Activated T-helper 17 cell treated with anti-CD3 and anti-CD28 coated beads, Interleukin-2, amount 50 U/mL, for 72 hours (primary cell): ENCODE results near the gene PLXNB2. TPM values are rescaled to one million over a fixed set of nuclear protein-coding genes. Genes with fewer than 3 reads are reported as not detected.

Experiments used
- ATAC-seq: fragments of 150-1000 bp; cut with Tn5 transposase; replicated peaks from 2 replicates; pipeline ENCODE4 v1.10.0; 2021; ENCODE audit warnings: mild to moderate bottlenecking, moderate library complexity
- H3K27ac Mint-ChIP-seq: one replicate; pipeline ENCODE4 v1.8.0; 2022; ENCODE audit warnings: mixed read lengths
- H3K27me3 Mint-ChIP-seq: one replicate; pipeline ENCODE4 v1.8.0; 2022; ENCODE audit warnings: mixed read lengths
- H3K36me3 Mint-ChIP-seq: one replicate; pipeline ENCODE4 v1.8.0; 2022; ENCODE audit warnings: low read depth, mild to moderate bottlenecking, mixed read lengths
- H3K4me1 Mint-ChIP-seq: one replicate; pipeline ENCODE4 v1.8.0; 2022; ENCODE audit warnings: mixed read lengths
- H3K4me3 Mint-ChIP-seq: one replicate; pipeline ENCODE4 v1.8.0; 2022; ENCODE audit warnings: mild to moderate bottlenecking, mixed read lengths
- H3K9me3 Mint-ChIP-seq: one replicate; pipeline ENCODE4 v1.8.0; 2022; ENCODE audit warnings: mixed read lengths
- total RNA-seq, 2 donors: library from RNA; stranded (reverse); gene quantifications; one replicate each; pipeline ENCODE4 v1.2.3, GENCODE V29; 2022

Gene PLXNB2
- total RNA-seq, 2 donors from 2014 or later: 29.1 to 30.4 TPM

DNA sequence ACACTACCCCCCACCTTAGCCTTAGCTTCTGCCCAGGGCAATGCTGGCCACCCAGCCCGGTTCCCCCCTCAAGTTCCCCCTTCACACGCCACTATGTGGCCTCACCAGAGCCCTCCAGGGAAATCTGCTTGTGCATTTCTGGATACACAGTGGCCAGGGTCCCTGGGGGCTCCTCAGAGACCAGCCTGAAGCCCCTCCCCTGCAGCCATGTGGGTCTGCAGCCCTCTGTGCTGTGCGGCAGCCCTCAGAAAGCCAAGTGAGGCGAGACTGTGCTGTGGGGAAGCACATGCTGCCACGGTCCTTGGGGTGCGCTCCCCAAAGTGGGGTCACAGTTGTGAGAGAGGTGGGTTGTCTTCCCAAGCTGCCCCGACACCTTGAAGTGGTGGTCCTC is 2.1 kb upstream of the PLXNB2 start:
- H3K27me3 Mint-ChIP-seq: peaks cover 6% of the 10 kb centered on the region
- H3K4me3 Mint-ChIP-seq: no peak overlapping the region
- ATAC-seq: no peak
- H3K9me3 Mint-ChIP-seq: no peaks in the 10 kb centered on the region
- no peak overlapping the region for H3K27ac Mint-ChIP-seq
- H3K36me3 Mint-ChIP-seq: no peaks in the 10 kb centered on the region
- peaks cover 10% of the 10 kb centered on the region for H3K4me1 Mint-ChIP-seq

GRCh38 chr22:50308986-50309600 is 1.6 kb upstream of the PLXNB2 start:
- Mint-ChIP-seq H3K4me3 (peak overlapping the region; percentile 21), H3K36me3 (no peaks in the 10 kb centered on the region), H3K27me3 (peaks cover 6% of the 10 kb centered on the region), H3K9me3 (no peaks in the 10 kb centered on the region), H3K4me1 (peaks cover 5% of the 10 kb centered on the region), H3K27ac (peak overlapping the region; percentile 42)
- no peak for ATAC-seq

DNA sequence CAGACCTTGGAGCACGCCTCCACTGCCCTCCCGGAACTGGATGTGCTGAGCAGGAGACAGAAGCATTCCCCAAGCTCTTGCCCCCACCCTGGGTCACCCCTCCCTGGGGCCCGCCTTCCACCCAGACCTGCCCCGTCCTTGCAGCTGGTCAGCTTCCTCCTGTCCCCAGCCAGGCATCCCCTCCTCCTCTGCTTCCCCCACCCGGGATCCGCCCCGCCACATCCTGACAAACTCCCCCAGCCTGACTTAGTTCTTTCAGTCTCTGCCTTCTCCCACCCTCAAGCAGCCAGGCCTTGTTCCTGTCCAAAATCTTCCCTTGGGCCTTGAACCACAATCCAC is 1.1 kb upstream of the PLXNB2 start:
- no peak for ATAC-seq
- peak overlapping the region; percentile 42 for H3K27ac Mint-ChIP-seq
- peak overlapping the region; percentile 21 for H3K4me3 Mint-ChIP-seq
- peaks cover 6% of the 10 kb centered on the region for H3K27me3 Mint-ChIP-seq
- H3K9me3 Mint-ChIP-seq: no peaks in the 10 kb centered on the region
- peaks cover 5% of the 10 kb centered on the region for H3K4me1 Mint-ChIP-seq
- H3K36me3 Mint-ChIP-seq: no peaks in the 10 kb centered on the region

DNA sequence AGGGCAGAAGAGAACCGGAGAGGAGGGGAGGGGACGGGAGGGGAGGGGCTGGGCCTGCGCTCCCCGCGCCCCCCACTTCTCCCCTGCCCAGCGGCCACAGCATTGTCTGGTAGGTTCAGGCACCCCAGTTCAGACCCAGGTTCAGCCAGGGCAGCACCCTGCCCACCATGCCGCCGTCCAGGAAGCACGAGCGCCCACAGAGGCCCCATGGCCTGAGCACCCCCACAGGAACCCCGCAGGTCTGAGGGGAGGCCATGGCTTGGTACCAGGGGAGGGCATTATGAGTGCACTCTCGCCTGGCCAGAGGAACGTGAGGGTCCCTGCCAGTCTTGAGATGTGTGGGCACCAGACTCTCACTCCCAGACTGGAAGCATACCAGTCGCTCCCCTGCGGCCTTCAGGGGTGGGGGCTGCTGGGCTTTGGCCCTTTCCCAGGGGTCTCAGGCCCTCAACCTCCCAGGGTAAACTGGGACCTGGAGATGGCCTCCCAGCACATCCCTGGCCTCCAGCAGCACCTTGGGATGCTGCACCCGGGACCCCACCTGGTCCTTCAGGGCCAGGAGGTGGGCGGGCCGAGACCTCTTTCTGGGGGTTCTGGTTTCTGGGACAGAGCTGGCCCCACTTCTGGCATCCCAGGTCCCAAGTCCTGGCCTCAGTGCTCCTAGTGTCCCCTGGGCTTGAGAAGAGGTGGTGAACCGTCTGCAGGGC is 597 bp upstream of the PLXNB2 start:
- Mint-ChIP-seq H3K4me3 (no peak overlapping the region), H3K4me1 (peaks cover 5% of the 10 kb centered on the region), H3K9me3 (no peaks in the 10 kb centered on the region), H3K36me3 (no peaks in the 10 kb centered on the region), H3K27me3 (peaks cover 6% of the 10 kb centered on the region), H3K27ac (no peak overlapping the region)
- ATAC-seq: no peak

- H3K4me3 Mint-ChIP-seq: peak overlapping the region; percentile 75
- no peaks in the 10 kb centered on the region for H3K9me3 Mint-ChIP-seq
- peak; percentile 62 for ATAC-seq
- peaks cover 5% of the 10 kb centered on the region for H3K4me1 Mint-ChIP-seq
- peaks cover 6% of the 10 kb centered on the region for H3K27me3 Mint-ChIP-seq
- peak overlapping the region; percentile 73 for H3K27ac Mint-ChIP-seq
- no peaks in the 10 kb centered on the region for H3K36me3 Mint-ChIP-seq
Observed at GRCh38 chr22:50305923-50306566, 1.4 kb downstream of the PLXNB2 start.

GRCh38 chr22:50305393-50305922 is 2.0 kb downstream of the PLXNB2 start:
- peak; percentile 5 for ATAC-seq
- H3K27ac Mint-ChIP-seq: peak overlapping the region; percentile 73
- no peaks in the 10 kb centered on the region for H3K9me3 Mint-ChIP-seq
- H3K4me3 Mint-ChIP-seq: peak overlapping the region; percentile 75
- peaks cover 5% of the 10 kb centered on the region for H3K4me1 Mint-ChIP-seq
- H3K36me3 Mint-ChIP-seq: no peaks in the 10 kb centered on the region
- H3K27me3 Mint-ChIP-seq: peaks cover 6% of the 10 kb centered on the region

DNA sequence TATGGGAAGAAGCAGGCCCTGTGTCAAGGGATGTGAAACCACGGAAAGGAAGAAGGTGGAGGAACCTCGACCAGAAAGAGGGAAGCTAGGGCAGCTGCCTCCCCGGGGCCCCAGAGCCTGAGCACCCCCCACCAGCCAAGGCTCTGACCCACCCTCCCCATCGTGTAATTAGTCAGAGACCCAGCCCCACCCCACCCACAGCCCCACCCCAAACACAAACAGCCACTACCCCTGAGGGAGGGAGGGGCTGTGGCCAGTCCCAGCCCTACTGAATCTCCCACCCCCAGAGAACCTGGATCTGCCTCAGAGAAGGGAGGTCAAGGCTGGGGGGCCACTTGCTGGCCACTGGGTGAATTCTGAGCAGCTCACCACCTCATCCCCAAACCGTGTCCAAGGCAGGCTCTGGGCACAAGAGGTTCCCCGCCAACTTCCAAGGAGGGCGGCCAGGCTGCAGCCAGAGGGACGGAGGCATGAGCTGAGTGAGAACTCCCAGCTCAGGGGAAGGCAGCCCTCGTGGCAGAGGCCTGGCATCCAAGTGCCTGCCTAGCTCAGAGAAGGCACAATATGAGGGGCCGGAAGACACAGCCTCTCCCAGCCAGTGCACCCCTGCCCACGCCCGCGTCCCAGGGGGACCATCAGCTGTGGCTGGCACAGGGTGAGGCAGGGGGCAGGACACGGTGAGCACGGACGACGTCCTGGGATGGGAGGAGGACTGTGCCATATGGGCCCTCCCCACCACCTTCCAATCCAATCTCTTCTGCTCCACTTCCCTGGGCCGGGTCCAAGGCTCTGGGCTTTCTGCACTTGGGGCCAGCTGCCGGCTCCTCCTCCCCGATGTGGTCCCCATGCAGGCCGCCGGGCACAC is 2.7 kb downstream of the PLXNB2 start:
- no peak overlapping the region for H3K4me3 Mint-ChIP-seq
- H3K27ac Mint-ChIP-seq: no peak overlapping the region
- H3K9me3 Mint-ChIP-seq: no peaks in the 10 kb centered on the region
- H3K36me3 Mint-ChIP-seq: no peaks in the 10 kb centered on the region
- H3K4me1 Mint-ChIP-seq: peaks cover 5% of the 10 kb centered on the region
- peaks cover 6% of the 10 kb centered on the region for H3K27me3 Mint-ChIP-seq
- ATAC-seq: no peak

GRCh38 chr22:50303848-50304527 is 3.5 kb downstream of the PLXNB2 start:
- Mint-ChIP-seq H3K27me3 (peaks cover 6% of the 10 kb centered on the region), H3K4me1 (peaks cover 5% of the 10 kb centered on the region), H3K9me3 (no peaks in the 10 kb centered on the region), H3K27ac (no peak overlapping the region), H3K36me3 (no peaks in the 10 kb centered on the region), H3K4me3 (no peak overlapping the region)
- ATAC-seq: no peak

GRCh38 chr22:50303515-50303847 is 4.0 kb downstream of the PLXNB2 start:
- H3K4me1 Mint-ChIP-seq: peaks cover 5% of the 10 kb centered on the region
- H3K27ac Mint-ChIP-seq: no peak overlapping the region
- no peaks in the 10 kb centered on the region for H3K36me3 Mint-ChIP-seq
- no peaks in the 10 kb centered on the region for H3K9me3 Mint-ChIP-seq
- H3K27me3 Mint-ChIP-seq: peaks cover 6% of the 10 kb centered on the region
- H3K4me3 Mint-ChIP-seq: no peak overlapping the region
- no peak for ATAC-seq

- Mint-ChIP-seq H3K4me1 (peaks cover 5% of the 10 kb centered on the region), H3K27me3 (peaks cover 8% of the 10 kb centered on the region), H3K27ac (no peak overlapping the region), H3K4me3 (no peak overlapping the region), H3K36me3 (no peaks in the 10 kb centered on the region), H3K9me3 (no peaks in the 10 kb centered on the region)
- no peak for ATAC-seq
Observed at GRCh38 chr22:50302564-50302963, 4.9 kb downstream of the PLXNB2 start.

DNA sequence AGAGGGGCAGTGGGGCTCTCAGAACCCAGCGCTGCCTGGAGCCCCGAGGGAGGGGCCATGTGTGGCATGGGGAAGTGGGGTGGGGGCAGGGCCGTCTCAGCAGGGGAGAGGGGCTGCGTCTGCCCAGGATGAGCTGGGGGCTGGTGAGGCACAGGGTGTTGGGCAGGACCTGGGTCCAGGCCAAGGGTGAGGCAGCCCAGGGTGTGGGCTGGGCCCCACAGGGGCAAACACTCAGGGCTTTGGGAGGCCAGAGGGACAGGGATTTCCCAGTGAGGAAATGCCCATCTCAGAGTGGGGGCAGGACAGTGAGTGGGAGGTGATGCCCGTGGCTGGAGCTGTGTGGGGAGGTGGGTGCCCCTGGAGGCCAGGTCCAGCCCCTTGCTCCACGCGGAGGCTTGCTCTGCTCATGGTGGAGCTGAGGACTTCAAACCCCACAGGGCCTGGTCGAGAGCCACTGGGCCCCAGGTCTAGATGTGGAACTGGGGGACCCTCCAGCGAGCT is 5.4 kb downstream of the PLXNB2 start:
- Mint-ChIP-seq H3K4me1 (peaks cover 5% of the 10 kb centered on the region), H3K27ac (no peak overlapping the region), H3K36me3 (no peaks in the 10 kb centered on the region), H3K9me3 (no peaks in the 10 kb centered on the region), H3K27me3 (peaks cover 10% of the 10 kb centered on the region), H3K4me3 (no peak overlapping the region)
- no peak for ATAC-seq

DNA sequence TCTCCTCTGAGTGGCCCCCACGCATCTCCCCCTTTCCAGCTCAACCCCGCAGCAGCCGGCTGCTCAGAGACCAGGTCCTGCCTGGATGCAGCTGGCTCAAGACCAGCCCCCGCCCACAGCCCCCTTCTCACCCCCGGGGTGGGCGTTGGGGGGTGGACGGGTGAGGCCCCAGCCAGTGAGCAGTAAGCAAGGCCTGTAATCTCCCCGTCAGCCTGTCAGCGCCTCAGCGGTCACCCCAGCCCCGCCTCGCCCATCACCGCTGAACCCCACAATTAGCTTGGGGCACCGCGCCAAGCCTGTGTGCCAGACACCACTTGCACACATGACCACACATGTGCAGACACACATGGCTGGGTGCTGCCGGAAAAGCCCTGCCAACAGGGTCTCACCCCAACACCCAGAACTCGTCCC is 5.9 kb downstream of the PLXNB2 start:
- Mint-ChIP-seq H3K4me1 (peaks cover 5% of the 10 kb centered on the region), H3K27me3 (peaks cover 10% of the 10 kb centered on the region), H3K9me3 (no peaks in the 10 kb centered on the region), H3K36me3 (no peaks in the 10 kb centered on the region), H3K4me3 (no peak overlapping the region), H3K27ac (no peak overlapping the region)
- no peak for ATAC-seq

DNA sequence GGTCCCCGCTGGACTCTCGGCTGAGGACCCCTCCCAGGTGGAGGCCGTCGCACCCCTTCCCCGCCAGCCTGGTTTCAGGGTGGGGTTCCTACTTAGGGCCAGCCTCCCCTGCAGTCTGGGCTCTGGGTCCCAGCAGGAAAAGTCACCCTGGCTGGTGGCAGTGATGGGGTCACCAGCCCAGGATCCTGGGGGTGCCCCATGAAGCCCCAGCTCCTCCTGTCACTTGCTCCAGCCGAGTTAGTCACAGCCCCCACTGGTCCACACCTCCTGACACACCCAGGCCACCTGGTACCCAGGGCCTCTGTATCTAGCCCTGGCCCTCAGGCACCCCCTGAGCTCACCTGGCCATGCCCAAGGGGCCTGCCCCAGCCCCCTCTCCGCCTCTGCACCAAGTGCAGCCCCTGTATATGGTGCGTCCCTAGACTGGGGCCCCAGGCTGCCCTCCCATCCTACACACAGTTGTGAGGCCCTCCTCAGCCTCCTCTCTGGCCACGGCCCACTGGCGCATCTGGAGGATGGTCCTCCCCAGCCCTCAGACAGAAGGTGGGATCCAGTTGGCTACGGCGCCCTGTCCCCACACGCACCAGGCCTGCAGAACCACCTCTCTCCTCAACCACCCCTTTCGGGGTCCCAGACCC is 6.7 kb downstream of the PLXNB2 start:
- Mint-ChIP-seq H3K9me3 (no peaks in the 10 kb centered on the region), H3K4me1 (no peaks in the 10 kb centered on the region), H3K27ac (no peak overlapping the region), H3K27me3 (peaks cover 5% of the 10 kb centered on the region), H3K4me3 (no peak overlapping the region), H3K36me3 (no peaks in the 10 kb centered on the region)
- ATAC-seq: no peak
